HFFc6 (cell line): ENCODE data around the gene CPNE4. TPM values are rescaled to one million over a fixed set of nuclear protein-coding genes. Genes with fewer than 3 reads are reported as not detected.
A peak's percentile ranks its signal among the peaks of the same experiment; 100 is the strongest.

Experiments
- DNase-seq: peaks from one replicate; pipeline ENCODE4 v3.0.0-alpha.2; 2018
- H3K27ac Mint-ChIP-seq: 2 replicates; pipeline ENCODE4 v1.8.0; 2020; ENCODE audit warnings: mild to moderate bottlenecking, mixed read lengths
- H3K27me3 Mint-ChIP-seq: 2 replicates; pipeline ENCODE4 v1.8.0; 2021; ENCODE audit warnings: mild to moderate bottlenecking, moderate library complexity, mixed read lengths; ENCODE audit not compliant: insufficient read depth
- H3K36me3 Mint-ChIP-seq: 2 replicates; pipeline ENCODE4 v1.8.0; 2021; ENCODE audit warnings: low read depth, mixed read lengths
- H3K4me1 Mint-ChIP-seq: 2 replicates; pipeline ENCODE4 v1.8.0; 2020; ENCODE audit warnings: low read depth, mixed read lengths
- H3K4me3 Mint-ChIP-seq: 2 replicates; pipeline ENCODE4 v1.8.0; 2020; ENCODE audit warnings: mild to moderate bottlenecking, moderate library complexity, mixed read lengths
- H3K9me3 Mint-ChIP-seq: 2 replicates; pipeline ENCODE4 v1.8.0; 2020; ENCODE audit warnings: mild to moderate bottlenecking, mixed read lengths
- CTCF ChIP-seq: fragments of 200-600 bp; sonication (generic); IDR thresholded peaks from 2 replicates; pipeline ENCODE4 v1.5.0; 2021; ENCODE audit warnings: antibody characterized with exemption, mild to moderate bottlenecking
- total RNA-seq, 6 experiments: library from RNA; stranded (reverse); fragmentation: NEBNext Ultra II Directional; extraction: Animal tissue kit (Norgen Biotek cat#: 25700); gene quantifications; 2 replicates in 1 of 6; 3 replicates in 5 of 6; pipeline ENCODE4 v1.2.3, GENCODE V29; 2021

CPNE4 gene
- total RNA-seq, 6 experiments from 2014 or later: not detected

- no peaks in the 10 kb centered on the region for H3K36me3 Mint-ChIP-seq
- no peak overlapping the region for H3K4me3 Mint-ChIP-seq
- no peak for DNase-seq
- H3K27ac Mint-ChIP-seq: no peak overlapping the region
- no peak for TF ChIP-seq CTCF
- no peaks in the 10 kb centered on the region for H3K27me3 Mint-ChIP-seq
- no peaks in the 10 kb centered on the region for H3K9me3 Mint-ChIP-seq
- no peaks in the 10 kb centered on the region; the same call in 1 of the 2 replicates for H3K4me1 Mint-ChIP-seq
Measured at GRCh38 chr3:131962982-131963381, 71.8 kb downstream of the CPNE4 start.

GRCh38 chr3:131960324-131960723 lies 74.5 kb downstream of the CPNE4 start:
- Mint-ChIP-seq H3K9me3 (no peaks in the 10 kb centered on the region), H3K4me3 (no peak overlapping the region), H3K27me3 (no peaks in the 10 kb centered on the region), H3K36me3 (no peaks in the 10 kb centered on the region), H3K27ac (no peak overlapping the region), H3K4me1 (no peaks in the 10 kb centered on the region; the same call in 1 of the 2 replicates)
- TF ChIP-seq CTCF: no peak
- no peak for DNase-seq

- Mint-ChIP-seq H3K27ac (no peak overlapping the region), H3K36me3 (no peaks in the 10 kb centered on the region), H3K27me3 (no peaks in the 10 kb centered on the region), H3K4me3 (no peak overlapping the region), H3K4me1 (no peaks in the 10 kb centered on the region; the same call in 1 of the 2 replicates), H3K9me3 (no peaks in the 10 kb centered on the region)
- no peak for DNase-seq
- no peak for TF ChIP-seq CTCF
Measured at GRCh38 chr3:131957980-131958379, 76.8 kb downstream of the CPNE4 start.

- no peak for TF ChIP-seq CTCF
- no peak overlapping the region for H3K27ac Mint-ChIP-seq
- no peak overlapping the region for H3K4me3 Mint-ChIP-seq
- peak; percentile 1 for DNase-seq
- H3K27me3 Mint-ChIP-seq: no peaks in the 10 kb centered on the region
- no peaks in the 10 kb centered on the region for H3K9me3 Mint-ChIP-seq
- H3K36me3 Mint-ChIP-seq: no peaks in the 10 kb centered on the region
- H3K4me1 Mint-ChIP-seq: no peaks in the 10 kb centered on the region; the same call in 1 of the 2 replicates
Measured at GRCh38 chr3:131957511-131957910, 77.3 kb downstream of the CPNE4 start.

- H3K4me1 Mint-ChIP-seq: no peaks in the 10 kb centered on the region
- TF ChIP-seq CTCF: no peak
- H3K9me3 Mint-ChIP-seq: no peaks in the 10 kb centered on the region
- no peak for DNase-seq
- no peak overlapping the region for H3K27ac Mint-ChIP-seq
- H3K4me3 Mint-ChIP-seq: no peak overlapping the region
- no peaks in the 10 kb centered on the region for H3K36me3 Mint-ChIP-seq
- H3K27me3 Mint-ChIP-seq: no peaks in the 10 kb centered on the region; the same call in none of the 2 replicates
Measured at GRCh38 chr3:131948806-131949205, 86.0 kb downstream of the CPNE4 start.

GRCh38 chr3:131944676-131945075 lies 90.1 kb downstream of the CPNE4 start:
- Mint-ChIP-seq H3K4me1 (no peaks in the 10 kb centered on the region), H3K9me3 (no peaks in the 10 kb centered on the region), H3K27ac (no peak overlapping the region), H3K27me3 (no peaks in the 10 kb centered on the region; the same call in none of the 2 replicates), H3K4me3 (no peak overlapping the region), H3K36me3 (no peaks in the 10 kb centered on the region)
- no peak for DNase-seq
- no peak for TF ChIP-seq CTCF
